Measurements from ENCODE around the gene MIPOL1. TPM values are rescaled to one million over a fixed set of nuclear protein-coding genes. Genes with fewer than 3 reads are reported as not detected.
A peak's percentile ranks its signal among the peaks of the same experiment; 100 is the strongest.

The MIPOL1 gene
- total and polyA plus RNA-seq, 2 of the 13 experiments (the other 11 are each of a cell fraction or from before 2014, with no cell fraction given): 8.6 to 34.2 TPM

- TF ChIP-seq ZNF687 (CRISPR knock-in tag; IDR thresholded peaks at IDR 0.05) (peak; percentile 97), ZNF619 (CRISPR knock-in tag; IDR thresholded peaks at IDR 0.05) (peak; percentile 42; the same call in 1 of the 2 replicates), HOXA9 (CRISPR knock-in tag; IDR thresholded peaks at IDR 0.05; ENCODE audit: borderline replicate concordance) (no peak), SOX6 (IDR thresholded peaks at IDR 0.05) (no peak), SOX6 (CRISPR knock-in tag; IDR thresholded peaks at IDR 0.05) (peak; percentile 75), NR3C1 (CRISPR knock-in tag; IDR thresholded peaks at IDR 0.05) (no peak), ZNF792 (CRISPR knock-in tag; IDR thresholded peaks at IDR 0.05) (no peak; the same call in 1 of the 2 replicates), NFE2L2 (IDR thresholded peaks at IDR 0.05; ENCODE audit: low read length) (no peak), SNAPC5 (CRISPR knock-in tag; IDR thresholded peaks at IDR 0.05; ENCODE audit: borderline replicate concordance) (peak; percentile 94), ZFP36L1 (CRISPR knock-in tag; IDR thresholded peaks at IDR 0.05) (0 out of 2 replicates have a peak, but pooled peaks have one; percentile 61), RAD21 (CRISPR knock-in tag; IDR thresholded peaks at IDR 0.05) (peak; percentile 60), SIX4 (CRISPR knock-in tag; IDR thresholded peaks at IDR 0.05) (no peak), BHLHE40 (IDR thresholded peaks at IDR 0.05; ENCODE audit: low read length) (no peak), ZNF749 (CRISPR knock-in tag; IDR thresholded peaks at IDR 0.05; ENCODE audit: borderline replicate concordance) (peak; percentile 56; the same call in 1 of the 2 replicates), CEBPZ (IDR thresholded peaks at IDR 0.05; ENCODE audit: low read length) (no peak), GMEB1 (CRISPR knock-in tag; IDR thresholded peaks at IDR 0.05; ENCODE audit: borderline replicate concordance) (peak; percentile 53), U2AF2 (IDR thresholded peaks at IDR 0.05; ENCODE audit: low read depth, low read length) (no peak), IRF2 (CRISPR knock-in tag; IDR thresholded peaks at IDR 0.05) (peak; percentile 73; the same call in 1 of the 2 replicates), HDAC6 (IDR thresholded peaks at IDR 0.05; ENCODE audit: low read depth, low read length) (no peak; the same call in 1 of the 2 replicates), EZH2 (conservative IDR thresholded peaks at IDR 0.05; ENCODE audit: low read depth, low read length) (no peak), ARNT (IDR thresholded peaks at IDR 0.05) (no peak), ZNF317 (CRISPR knock-in tag; IDR thresholded peaks at IDR 0.05) (no peak; the same call in 1 of the 2 replicates)
These were observed 390.3 kb downstream of the MIPOL1 start (continued) for GRCh38 chr14:37587881-37588666.
